ENCODE data around the gene C6. TPM values are rescaled to one million over a fixed set of nuclear protein-coding genes. Genes with fewer than 3 reads are reported as not detected.
A peak's percentile ranks its signal among the peaks of the same experiment; 100 is the strongest.

C6 gene
- total RNA-seq, 1 experiment from 2014 or later: 0.37 TPM

- no peak for DNase-seq (ENCODE audit: low read depth, low spot score)
- Histone ChIP-seq H2AFZ (ENCODE audit: low read depth, low read length, poor library complexity, severe bottlenecking) (no peak overlapping the region), H3K27ac (ENCODE audit: low read depth, low read length) (no peak overlapping the region), H3K27me3 (ENCODE audit: insufficient read depth, low read length) (no peaks in the 10 kb centered on the region), H3K4me2 (ENCODE audit: low read length) (no peak overlapping the region), H3K9ac (ENCODE audit: low read length) (no peak overlapping the region), H3K4me1 (ENCODE audit: control insufficient read depth in 1 of 2, insufficient read depth in 2 of 2, low read length in 2 of 2) (no peaks in the 10 kb centered on the region), H4K20me1 (ENCODE audit: insufficient read depth) (no peaks in the 10 kb centered on the region), H3K9me2 (ENCODE audit: insufficient read depth) (no peaks in the 10 kb centered on the region), H3K36me3 (ENCODE audit: control insufficient read depth in 1 of 2, insufficient read depth in 2 of 2, low read length in 2 of 2) (no peaks in the 10 kb centered on the region), H3K79me2 (ENCODE audit: insufficient read depth, low read length) (no peaks in the 10 kb centered on the region), H3K4me3 (replicated peaks in 1 of 2; ENCODE audit: low read depth in 1 of 2, low read length in 2 of 2) (no peak overlapping the region), H3K9me3 (ENCODE audit: control insufficient read depth in 1 of 2, insufficient read depth in 1 of 2, low read depth in 1 of 2, low read length in 2 of 2) (no peaks in the 10 kb centered on the region)
- CTCF ChIA-PET: no interaction called here
- RAD21 ChIA-PET (ENCODE audit: low non-redundant PET in 1 of 2, low total read pairs in 2 of 2, uncharacterized antibody in 2 of 2, unreplicated experiment in 2 of 2): no interaction called here
- ATAC-seq: no peak
- no TSS peak for BruUV-seq (replicated peaks)
- TF ChIP-seq SRF (IDR thresholded peaks at IDR 0.05; ENCODE audit: low read depth): no peak
- no peak for TF ChIP-seq EGR1 (IDR thresholded peaks at IDR 0.05; ENCODE audit: low read depth)
- TF ChIP-seq, protein P1, sequence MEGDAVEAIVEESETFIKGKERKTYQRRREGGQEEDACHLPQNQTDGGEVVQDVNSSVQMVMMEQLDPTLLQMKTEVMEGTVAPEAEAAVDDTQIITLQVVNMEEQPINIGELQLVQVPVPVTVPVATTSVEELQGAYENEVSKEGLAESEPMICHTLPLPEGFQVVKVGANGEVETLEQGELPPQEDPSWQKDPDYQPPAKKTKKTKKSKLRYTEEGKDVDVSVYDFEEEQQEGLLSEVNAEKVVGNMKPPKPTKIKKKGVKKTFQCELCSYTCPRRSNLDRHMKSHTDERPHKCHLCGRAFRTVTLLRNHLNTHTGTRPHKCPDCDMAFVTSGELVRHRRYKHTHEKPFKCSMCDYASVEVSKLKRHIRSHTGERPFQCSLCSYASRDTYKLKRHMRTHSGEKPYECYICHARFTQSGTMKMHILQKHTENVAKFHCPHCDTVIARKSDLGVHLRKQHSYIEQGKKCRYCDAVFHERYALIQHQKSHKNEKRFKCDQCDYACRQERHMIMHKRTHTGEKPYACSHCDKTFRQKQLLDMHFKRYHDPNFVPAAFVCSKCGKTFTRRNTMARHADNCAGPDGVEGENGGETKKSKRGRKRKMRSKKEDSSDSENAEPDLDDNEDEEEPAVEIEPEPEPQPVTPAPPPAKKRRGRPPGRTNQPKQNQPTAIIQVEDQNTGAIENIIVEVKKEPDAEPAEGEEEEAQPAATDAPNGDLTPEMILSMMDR (IDR thresholded peaks at IDR 0.05 in 2 of 3, conservative IDR thresholded peaks at IDR 0.05 in 1 of 3; ENCODE audit: borderline replicate concordance in 1 of 3, insufficient read depth in 1 of 3, low read depth in 2 of 3, low read length in 2 of 3): peak in 1 of 3 experiments; percentile 17; a peak in 1 of 6 replicates
- TF ChIP-seq TCF7L2 (IDR thresholded peaks at IDR 0.05; ENCODE audit: borderline replicate concordance, extremely low read depth, insufficient read depth, insufficient read length): no peak
- TF ChIP-seq ZNF274 (IDR thresholded peaks at IDR 0.05; ENCODE audit: low read depth, low read length): no peak
- intact Hi-C loops (cut with micrococcal nuclease): no loop called here
- POLR2A ChIA-PET: no interaction called here
Measured at GRCh38 chr5:41118177-41118576, 95.2 kb downstream of the C6 start.

DNA sequence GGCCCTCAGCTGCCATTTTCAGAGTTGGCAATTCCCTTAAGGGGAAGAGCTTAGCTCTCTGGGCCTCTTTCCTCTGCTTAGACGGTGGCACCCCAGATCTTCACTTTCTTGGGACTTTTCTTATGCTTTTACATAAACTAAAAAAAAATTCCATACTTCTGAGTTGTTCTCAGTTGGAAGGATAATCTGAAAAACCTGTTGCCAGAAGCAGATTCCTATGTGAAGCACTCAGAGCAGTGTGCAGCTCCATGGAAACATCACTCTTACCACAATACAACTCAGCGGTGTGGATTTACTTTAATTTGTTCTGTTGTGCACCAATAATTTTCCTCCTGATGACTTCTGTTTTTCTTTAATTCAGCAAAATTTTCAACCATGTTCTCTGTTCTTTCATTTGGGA lies 98.1 kb downstream of the C6 start:
- CTCF ChIA-PET: no interaction called here
- H3K9me2 ChIP-seq (ENCODE audit: insufficient read depth): no peaks in the 10 kb centered on the region
- no TSS peak for BruUV-seq (replicated peaks)
- no peaks in the 10 kb centered on the region for H3K36me3 ChIP-seq (ENCODE audit: control insufficient read depth in 1 of 2, insufficient read depth in 2 of 2, low read length in 2 of 2)
- H3K4me1 ChIP-seq (ENCODE audit: control insufficient read depth in 1 of 2, insufficient read depth in 2 of 2, low read length in 2 of 2): no peaks in the 10 kb centered on the region
- ATAC-seq (no peak), DNase-seq (ENCODE audit: low read depth, low spot score) (no peak)
- no peak overlapping the region for H2AFZ ChIP-seq (ENCODE audit: low read depth, low read length, poor library complexity, severe bottlenecking)
- POLR2A ChIA-PET: no interaction called here
- no peaks in the 10 kb centered on the region for H3K9me3 ChIP-seq (ENCODE audit: control insufficient read depth in 1 of 2, insufficient read depth in 1 of 2, low read depth in 1 of 2, low read length in 2 of 2)
- H4K20me1 ChIP-seq (ENCODE audit: insufficient read depth): no peaks in the 10 kb centered on the region
- no peak overlapping the region for H3K4me2 ChIP-seq (ENCODE audit: low read length)
- intact Hi-C loops (cut with micrococcal nuclease): no loop called here
- RAD21 ChIA-PET (ENCODE audit: low non-redundant PET in 1 of 2, low total read pairs in 2 of 2, uncharacterized antibody in 2 of 2, unreplicated experiment in 2 of 2): no interaction called here
- H3K79me2 ChIP-seq (ENCODE audit: insufficient read depth, low read length): no peaks in the 10 kb centered on the region
- H3K27me3 ChIP-seq (ENCODE audit: insufficient read depth, low read length): no peaks in the 10 kb centered on the region
- no peak overlapping the region for H3K4me3 ChIP-seq (replicated peaks in 1 of 2; ENCODE audit: low read depth in 1 of 2, low read length in 2 of 2)
- no peak overlapping the region for H3K27ac ChIP-seq (ENCODE audit: low read depth, low read length)
- H3K9ac ChIP-seq (ENCODE audit: low read length): no peak overlapping the region
- TF ChIP-seq EGR1 (IDR thresholded peaks at IDR 0.05; ENCODE audit: low read depth) (no peak), ZBTB33 (IDR thresholded peaks at IDR 0.05; ENCODE audit: extremely low read depth, insufficient replicate concordance, low read length) (no peak), CEBPB (IDR thresholded peaks at IDR 0.05; ENCODE audit: low read depth) (no peak), RAD21 (IDR thresholded peaks at IDR 0.05; ENCODE audit: low read depth) (no peak), JUND (IDR thresholded peaks at IDR 0.05) (no peak), ELF1 (IDR thresholded peaks at IDR 0.05; ENCODE audit: borderline replicate concordance, low read depth) (no peak), SRF (IDR thresholded peaks at IDR 0.05; ENCODE audit: low read depth) (no peak), SIN3A (IDR thresholded peaks at IDR 0.05; ENCODE audit: low read depth) (no peak), ATF3 (IDR thresholded peaks at IDR 0.05) (no peak), EZH2 (IDR thresholded peaks at IDR 0.05) (no peak), EZH2phosphoT487 (IDR thresholded peaks at IDR 0.05; ENCODE audit: borderline replicate concordance) (no peak), SP1 (IDR thresholded peaks at IDR 0.05; ENCODE audit: low read depth) (no peak), YY1 (IDR thresholded peaks at IDR 0.05; ENCODE audit: extremely low read depth, insufficient replicate concordance, low read depth, low read length) (no peak), POLR2AphosphoS5 (IDR thresholded peaks at IDR 0.05; ENCODE audit: low read depth, low read length) (no peak), CBX3 (IDR thresholded peaks at IDR 0.05; ENCODE audit: low read depth) (no peak)
- TF ChIP-seq, protein P2, sequence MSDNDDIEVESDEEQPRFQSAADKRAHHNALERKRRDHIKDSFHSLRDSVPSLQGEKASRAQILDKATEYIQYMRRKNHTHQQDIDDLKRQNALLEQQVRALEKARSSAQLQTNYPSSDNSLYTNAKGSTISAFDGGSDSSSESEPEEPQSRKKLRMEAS (IDR thresholded peaks at IDR 0.05): no peak

Data from HCT116 (cell line).